H1 (cell line): ENCODE data around the gene GPR137. TPM values are rescaled to one million over a fixed set of nuclear protein-coding genes. Genes with fewer than 3 reads are reported as not detected.

ENCODE experiments used
- CTCF ChIA-PET: fragments of 300-600 bp; sonication (Branson Sonifier 250); formaldehyde crosslinking; loops from one replicate; lab custom pipeline; 2021; ENCODE audit not compliant: partially characterized antibody; lab: Charles Lee
- POLR2A ChIA-PET: fragments of 300-600 bp; sonication (Branson Sonifier 250); formaldehyde crosslinking; loops from one replicate; lab custom pipeline; 2021; ENCODE audit warnings: inconsistent platforms; ENCODE audit not compliant: partially characterized antibody; lab: Charles Lee
- DNase-seq, 2 experiments: peaks; one replicate each; pipeline versions ENCODE4 v3.0.0 to v3.0.0-alpha.2; 2010 to 2022; ENCODE audit warnings: low spot score in 2 of 2, low read depth in 1 of 2, mixed read lengths in 1 of 2
- FAIRE-seq: peaks from 2 replicates; lab custom pipeline; 2011; peaks lifted over from hg19 to GRCh38; lab: Jason Lieb, UNC
- H2AFZ ChIP-seq: 2 replicates; pipeline ENCODE4 v1.8.1; 2012; ENCODE audit warnings: low read length, inconsistent platforms
- H2AK5ac ChIP-seq: 2 replicates; pipeline ENCODE4 v1.6.1; 2013; ENCODE audit warnings: low read depth, low read length
- H2BK120ac ChIP-seq: replicated peaks from 2 replicates; pipeline ENCODE3; 2013; ENCODE audit warnings: low read depth, low read length, inconsistent platforms
- H2BK12ac ChIP-seq: 2 replicates; pipeline ENCODE4 v1.6.1; 2013; ENCODE audit warnings: low read depth, low read length
- H2BK15ac ChIP-seq: 2 replicates; pipeline ENCODE4 v1.6.1; 2013; ENCODE audit warnings: low read length
- H2BK20ac ChIP-seq: 2 replicates; pipeline ENCODE4 v1.6.1; 2013; ENCODE audit warnings: low read length
- H2BK5ac ChIP-seq: 2 replicates; pipeline ENCODE4 v1.6.1; 2013; ENCODE audit warnings: low read depth, low read length
- H3K14ac ChIP-seq: 2 replicates; pipeline ENCODE4 v1.6.1; 2013; ENCODE audit warnings: inconsistent platforms; ENCODE audit not compliant: insufficient read length
- H3K18ac ChIP-seq: 2 replicates; pipeline ENCODE4 v1.6.1; 2013; ENCODE audit warnings: low read length; ENCODE audit errors: extremely low read depth
- H3K23ac ChIP-seq: 2 replicates; pipeline ENCODE4 v1.6.1; 2013; ENCODE audit warnings: inconsistent platforms; ENCODE audit not compliant: insufficient read length
- H3K23me2 ChIP-seq: 2 replicates; pipeline ENCODE4 v1.6.1; 2013; ENCODE audit warnings: low read depth, low read length
- H3K27ac ChIP-seq: 2 replicates; pipeline ENCODE4 v1.6.1; 2011; ENCODE audit warnings: low read depth, low read length, inconsistent platforms
- H3K27me3 ChIP-seq, 4 experiments: replicated peaks in 1 of 4; 1 replicate in 1 of 4; 2 replicates in 3 of 4; pipeline versions ENCODE4 v1.6.1 to v1.8.1; 2011 to 2013; ENCODE audit warnings: low read length in 3 of 4, mild to moderate bottlenecking in 3 of 4, inconsistent platforms in 2 of 4, mixed read lengths in 2 of 4, moderate library complexity in 1 of 4; ENCODE audit not compliant: control insufficient read depth in 3 of 4, insufficient read depth in 3 of 4; ENCODE audit errors: extremely low read depth in 1 of 4
- H3K36me3 ChIP-seq, 4 experiments: 2 replicates each; pipeline versions ENCODE4 v1.6.1 to v1.8.1; 2011 to 2013; ENCODE audit warnings: mild to moderate bottlenecking in 4 of 4, low read length in 3 of 4, moderate library complexity in 2 of 4, control low read depth in 1 of 4, inconsistent platforms in 1 of 4; ENCODE audit not compliant: insufficient read depth in 4 of 4, control insufficient read depth in 2 of 4
- H3K4ac ChIP-seq: replicated peaks from 2 replicates; pipeline ENCODE3; 2013; ENCODE audit warnings: low read length, low read depth, mixed read lengths, inconsistent platforms; ENCODE audit not compliant: insufficient read length
- H3K4me1 ChIP-seq, 4 experiments: replicated peaks in 1 of 4; 1 replicate in 1 of 4; 2 replicates in 3 of 4; pipeline versions ENCODE4 v1.6.1 to v1.8.1; 2011 to 2013; ENCODE audit warnings: low read length in 3 of 4, inconsistent platforms in 2 of 4, mixed read lengths in 1 of 4; ENCODE audit not compliant: insufficient read depth in 4 of 4, control insufficient read depth in 3 of 4
- H3K4me2 ChIP-seq, 2 experiments: 2 replicates each; pipeline versions ENCODE4 v1.6.1 to v1.8.1; 2011 to 2013; ENCODE audit warnings: low read depth in 2 of 2, low read length in 2 of 2, control low read depth in 1 of 2, inconsistent platforms in 1 of 2, mild to moderate bottlenecking in 1 of 2; ENCODE audit not compliant: insufficient read depth in 1 of 2
- H3K4me3 ChIP-seq, 4 experiments: fragments of 200-600, 300-600 bp in 1 of 4; sonication (generic), shearing (Covaris generic), sonication (Bioruptor Twin) in 1 of 4; 2 replicates each; pipeline versions ENCODE4 v1.5.1 to v1.8.1; 2011 to 2016; ENCODE audit warnings: low read length in 4 of 4, low read depth in 3 of 4, control low read depth in 2 of 4, inconsistent platforms in 2 of 4, mild to moderate bottlenecking in 2 of 4, mixed read lengths in 1 of 4, moderate library complexity in 1 of 4; ENCODE audit not compliant: insufficient read depth in 2 of 4; ENCODE audit errors: extremely low read depth in 1 of 4
- H3K56ac ChIP-seq: replicated peaks from 2 replicates; pipeline ENCODE3; 2013; ENCODE audit warnings: low read depth, mild to moderate bottlenecking, mixed read lengths, low read length, inconsistent platforms; ENCODE audit not compliant: insufficient read length
- H3K79me1 ChIP-seq: 2 replicates; pipeline ENCODE4 v1.6.1; 2013; ENCODE audit warnings: low read depth, low read length, control low read depth
- H3K79me2 ChIP-seq, 2 experiments: 2 replicates each; pipeline versions ENCODE4 v1.6.1 to v1.8.1; 2012 to 2013; ENCODE audit warnings: low read length in 2 of 2, mild to moderate bottlenecking in 2 of 2, inconsistent platforms in 1 of 2; ENCODE audit not compliant: insufficient read depth in 2 of 2, control insufficient read depth in 1 of 2
- H3K9ac ChIP-seq, 4 experiments: replicated peaks in 1 of 4; 1 replicate in 1 of 4; 2 replicates in 3 of 4; pipeline versions ENCODE4 v1.6.1 to v1.8.1; 2011 to 2013; ENCODE audit warnings: low read depth in 3 of 4, low read length in 3 of 4, control low read depth in 2 of 4, mild to moderate bottlenecking in 2 of 4, moderate library complexity in 2 of 4, inconsistent platforms in 1 of 4; ENCODE audit errors: extremely low read depth in 1 of 4
- H3K9me3 ChIP-seq, 2 experiments: 2 replicates each; pipeline versions ENCODE4 v1.6.1 to v1.8.1; 2012 to 2013; ENCODE audit warnings: mild to moderate bottlenecking in 2 of 2, moderate library complexity in 2 of 2, control low read depth in 1 of 2, inconsistent platforms in 1 of 2, low read depth in 1 of 2, low read length in 1 of 2, mixed read lengths in 1 of 2; ENCODE audit not compliant: insufficient read depth in 2 of 2
- H4K20me1 ChIP-seq, 2 experiments: replicated peaks in 1 of 2; 2 replicates each; pipeline versions ENCODE3 to v1.8.1; 2011 to 2013; ENCODE audit warnings: inconsistent platforms in 2 of 2, low read length in 2 of 2, mild to moderate bottlenecking in 1 of 2; ENCODE audit not compliant: insufficient read depth in 2 of 2, control insufficient read depth in 1 of 2
- H4K5ac ChIP-seq: 2 replicates; pipeline ENCODE4 v1.6.1; 2013; ENCODE audit warnings: low read length, low read depth, mixed read lengths, inconsistent platforms; ENCODE audit not compliant: insufficient read length
- H4K8ac ChIP-seq: 2 replicates; pipeline ENCODE4 v1.8.0; 2013; ENCODE audit warnings: mild to moderate bottlenecking, moderate library complexity, low read length, inconsistent platforms; ENCODE audit not compliant: insufficient read depth; ENCODE audit errors: extremely low read depth
- H4K91ac ChIP-seq: replicated peaks from 2 replicates; pipeline ENCODE3; 2013; ENCODE audit warnings: low read length, mixed read lengths, inconsistent platforms; ENCODE audit not compliant: insufficient read length
- CEBPB ChIP-seq: IDR thresholded peaks from 2 replicates; pipeline ENCODE4 v1.6.1; 2012; ENCODE audit warnings: low read depth, low read length
- EZH2 ChIP-seq: fragments of 200-600 bp; sonication (generic); IDR thresholded peaks from 2 replicates; pipeline ENCODE4 v1.7.1; 2012; ENCODE audit warnings: low read depth, mild to moderate bottlenecking, moderate library complexity, low read length, inconsistent platforms; ENCODE audit not compliant: severe bottlenecking
- KDM1A ChIP-seq: fragments of 200-600, 300-600 bp; sonication (generic); IDR thresholded peaks from 2 replicates; pipeline ENCODE4 v1.7.1; 2016; ENCODE audit warnings: mild to moderate bottlenecking, low read length, borderline replicate concordance
- WGBS, 2 experiments: shearing (Covaris generic) in 1 of 2; methylation state at CpG; one replicate each; pipeline versions ENCODE4 v1.1.6 to v1.1.7; 2013 to 2015; ENCODE audit warnings: low lambda C conversion rate in 2 of 2, mixed read lengths in 2 of 2, inconsistent platforms in 1 of 2, low coverage in 1 of 2, missing lambda C conversion rate in 1 of 2; ENCODE audit not compliant: insufficient replicate concordance in 2 of 2, insufficient coverage in 1 of 2, insufficient read length in 1 of 2; ENCODE audit errors: extremely low coverage in 1 of 2, missing lambda C conversion rate in 1 of 2; 5-methylcytosine and 5-hydroxymethylcytosine counted together
- polyA plus RNA-seq, 7 experiments: library from polyadenylated mRNA; depleted of rRNA in 3 of 7; stranded (reverse) in 5 of 7; unstranded in 2 of 7; fragments of >200 nt in 5 of 7; fragments of 200-250 nt in 2 of 7; gene quantifications; 1 replicate in 5 of 7; 2 replicates in 1 of 7; 4 replicates in 1 of 7; pipeline versions ENCODE4 v1.2.1 to v1.2.3, GENCODE V29; 2011 to 2013; ENCODE audit warnings: missing spikeins in 2 of 7, mixed read lengths in 2 of 7
- total RNA-seq: library from RNA; stranded (reverse); fragmentation: NEBNext Ultra II Directional; extraction: Animal tissue kit (Norgen Biotek cat#: 25700); gene quantifications from 2 replicates; pipeline ENCODE4 v1.2.1, GENCODE V29; 2021

The GPR137 gene
- total and polyA plus RNA-seq, 2 of the 8 experiments (the other 6 are each of a cell fraction or from before 2014, with no cell fraction given) = 36.2 to 37.8 TPM

GRCh38 chr11:64334764-64335735 is 49.4 kb downstream of the GPR137 start:
- H3K23me2 ChIP-seq = peaks cover 2% of the 10 kb centered on the region; the same call in 1 of the 2 replicates
- no peak overlapping the region for H2AK5ac ChIP-seq
- DNase-seq = no peak
- H3K9ac ChIP-seq = peak overlapping the region in 1 of 4 experiments; percentile 16; a peak in 1 of 7 replicates
- ChIA-PET CTCF (interaction anchor here (0.7 to 37.6 kb wide), 4 partner anchors 10 to 63 kb away, joined by 3 to 614 read pairs (median 207); partner anchors contain the start of genes CATSPERZ, CCDC88B, ESRRA and PRDX5), POLR2A (interaction anchor here (1.4 to 7.3 kb wide), 2 partner anchors 11 to 18 kb away, joined by 4 to 61 read pairs; partner anchors contain the start of genes PRDX5 and TRMT112)
- no peak overlapping the region for H4K91ac ChIP-seq
- peaks cover 0 to 2% of the 10 kb centered on the region in 2 experiments for H4K20me1 ChIP-seq
- no peak overlapping the region for H3K56ac ChIP-seq
- H3K9me3 ChIP-seq = no peaks in the 10 kb centered on the region
- H2BK5ac ChIP-seq = no peak overlapping the region
- H2AFZ ChIP-seq = no peak overlapping the region
- H3K18ac ChIP-seq = no peak overlapping the region
- no peaks in the 10 kb centered on the region for H3K27me3 ChIP-seq
- H2BK20ac ChIP-seq = no peak overlapping the region
- no peak overlapping the region for H3K4me3 ChIP-seq
- no peak overlapping the region for H4K5ac ChIP-seq
- no peak overlapping the region for H3K4ac ChIP-seq
- H3K4me1 ChIP-seq = peaks cover 0 to 9% (median 6%) of the 10 kb centered on the region in 4 experiments; a peak in 6 of 7 replicates
- no peak for FAIRE-seq
- H2BK12ac ChIP-seq = no peak overlapping the region
- H3K23ac ChIP-seq = no peak overlapping the region
- H2BK120ac ChIP-seq = no peak overlapping the region
- no peak overlapping the region for H3K14ac ChIP-seq
- no peak overlapping the region for H3K4me2 ChIP-seq
- H3K79me1 ChIP-seq = no peaks in the 10 kb centered on the region
- TF ChIP-seq EZH2 (no peak), CEBPB (peak; percentile 39; the same call in 1 of the 2 replicates), KDM1A (peak; percentile 68; the same call in 1 of the 2 replicates)
- TF ChIP-seq, all 59 proteins: peak for 2
- no peak overlapping the region for H4K8ac ChIP-seq
- no peaks in the 10 kb centered on the region for H3K36me3 ChIP-seq
- no peaks in the 10 kb centered on the region for H3K79me2 ChIP-seq
- H2BK15ac ChIP-seq = no peak overlapping the region
- WGBS, 2 experiments = 77% methylated on average over 13 of the region's 13 CpGs; no CpG with 5 or more reads in 1 of the 2 experiments
- no peak overlapping the region for H3K27ac ChIP-seq
